Loucy (cell line): ENCODE measurements around the gene ASIC4.

Experiments
- H2AFZ ChIP-seq: fragments of 200-600 bp; sonication (generic); 2 replicates; pipeline ENCODE4 v1.6.0; 2016; ENCODE audit warnings: antibody characterized with exemption, mild to moderate bottlenecking, low read length, moderate library complexity
- H3F3A ChIP-seq: fragments of 200-600 bp; 2 replicates; pipeline ENCODE4 v1.6.0; 2016; ENCODE audit warnings: antibody characterized with exemption, low read depth, mild to moderate bottlenecking
- H3K27me3 ChIP-seq: fragments of 200-600 bp; sonication (generic); 2 replicates; pipeline ENCODE4 v1.6.1; 2014; ENCODE audit warnings: low read length, mild to moderate bottlenecking; ENCODE audit not compliant: insufficient read depth, poor library complexity, severe bottlenecking
- H3K36me3 ChIP-seq: fragments of 200-600 bp; sonication (generic); 2 replicates; pipeline ENCODE4 v1.6.1; 2016; ENCODE audit warnings: low read length; ENCODE audit not compliant: insufficient read depth
- H3K4me1 ChIP-seq: fragments of 200-600 bp; sonication (generic); 2 replicates; pipeline ENCODE4 v1.5.1; 2014; ENCODE audit warnings: low read length, mild to moderate bottlenecking; ENCODE audit not compliant: insufficient read depth, poor library complexity, severe bottlenecking
- H3K4me2 ChIP-seq: fragments of 200-600 bp; sonication (generic); 2 replicates; pipeline ENCODE4 v1.6.0; 2014; ENCODE audit warnings: antibody characterized with exemption, low read length, low read depth, mild to moderate bottlenecking; ENCODE audit not compliant: poor library complexity, severe bottlenecking
- H3K4me3 ChIP-seq: fragments of 200-600 bp; sonication (generic); 2 replicates; pipeline ENCODE4 v1.5.1; 2014; ENCODE audit warnings: low read length, mild to moderate bottlenecking, mixed read lengths; ENCODE audit not compliant: poor library complexity, severe bottlenecking
- H3K79me2 ChIP-seq: fragments of 200-600 bp; sonication (generic); 2 replicates; pipeline ENCODE4 v1.6.1; 2014; ENCODE audit warnings: low read length; ENCODE audit not compliant: insufficient read depth
- H3K9ac ChIP-seq: fragments of 200-600 bp; sonication (generic); 2 replicates; pipeline ENCODE4 v1.6.0; 2014; ENCODE audit warnings: mild to moderate bottlenecking, low read depth, low read length, moderate library complexity; ENCODE audit not compliant: poor library complexity, severe bottlenecking
- H3K9me2 ChIP-seq: fragments of 200-600 bp; sonication (generic); replicated peaks from 2 replicates; pipeline ENCODE4 v1.6.1; 2016; ENCODE audit warnings: low read depth, low read length, mixed read lengths
- H3K9me3 ChIP-seq: fragments of 200-600 bp; sonication (generic); 2 replicates; pipeline ENCODE4 v1.6.1; 2014; ENCODE audit warnings: mild to moderate bottlenecking, antibody characterized with exemption, low read length, low read depth; ENCODE audit not compliant: insufficient read depth
- H4K20me1 ChIP-seq: fragments of 200-600 bp; sonication (generic); 2 replicates; pipeline ENCODE4 v1.6.0; 2014; ENCODE audit warnings: antibody characterized with exemption, low read length, mild to moderate bottlenecking; ENCODE audit not compliant: insufficient read depth, poor library complexity, severe bottlenecking
- CTCF ChIP-seq: fragments of 200-600 bp; sonication (generic); conservative IDR thresholded peaks from 2 replicates; pipeline ENCODE4 v1.5.1; 2014; ENCODE audit warnings: mild to moderate bottlenecking, antibody characterized with exemption, low read length
- EZH2phosphoT487 ChIP-seq: fragments of 200-600 bp; IDR thresholded peaks from 2 replicates; pipeline ENCODE4 v1.6.1; 2018; ENCODE audit warnings: antibody characterized with exemption, mild to moderate bottlenecking, moderate library complexity, borderline replicate concordance

The ASIC4 gene

GRCh38 chr2:219470429-219470828 lies 43.9 kb upstream of the ASIC4 start:
- Histone ChIP-seq H3F3A (no peaks in the 10 kb centered on the region), H3K9me2 (no peaks in the 10 kb centered on the region), H4K20me1 (no peaks in the 10 kb centered on the region), H3K4me1 (no peaks in the 10 kb centered on the region), H2AFZ (no peak overlapping the region), H3K4me3 (no peak overlapping the region), H3K9me3 (no peaks in the 10 kb centered on the region), H3K4me2 (no peak overlapping the region), H3K79me2 (no peaks in the 10 kb centered on the region), H3K27me3 (no peaks in the 10 kb centered on the region), H3K36me3 (no peaks in the 10 kb centered on the region), H3K9ac (no peak overlapping the region)
- TF ChIP-seq EZH2phosphoT487 (no peak), CTCF (no peak)

GRCh38 chr2:219471476-219472371 lies 42.6 kb upstream of the ASIC4 start:
- Histone ChIP-seq H4K20me1 (no peaks in the 10 kb centered on the region), H3K79me2 (no peaks in the 10 kb centered on the region), H3K9me3 (no peaks in the 10 kb centered on the region), H2AFZ (no peak overlapping the region), H3K27me3 (no peaks in the 10 kb centered on the region), H3K4me3 (no peak overlapping the region), H3F3A (no peaks in the 10 kb centered on the region), H3K9me2 (no peaks in the 10 kb centered on the region), H3K4me1 (no peaks in the 10 kb centered on the region), H3K36me3 (no peaks in the 10 kb centered on the region), H3K4me2 (no peak overlapping the region), H3K9ac (no peak overlapping the region)
- TF ChIP-seq CTCF, result no peak
- TF ChIP-seq EZH2phosphoT487, result no peak

GRCh38 chr2:219472629-219473187 lies 41.6 kb upstream of the ASIC4 start:
- no peaks in the 10 kb centered on the region for H3K27me3 ChIP-seq
- no peaks in the 10 kb centered on the region for H3K9me3 ChIP-seq
- H3K4me2 ChIP-seq, result no peak overlapping the region
- H3K36me3 ChIP-seq, result no peaks in the 10 kb centered on the region
- no peak overlapping the region for H3K4me3 ChIP-seq
- no peaks in the 10 kb centered on the region for H4K20me1 ChIP-seq
- no peak overlapping the region for H2AFZ ChIP-seq
- no peaks in the 10 kb centered on the region for H3K9me2 ChIP-seq
- H3K4me1 ChIP-seq, result no peaks in the 10 kb centered on the region
- H3K9ac ChIP-seq, result no peak overlapping the region
- H3K79me2 ChIP-seq, result no peaks in the 10 kb centered on the region
- no peak for TF ChIP-seq CTCF
- TF ChIP-seq EZH2phosphoT487, result no peak
- H3F3A ChIP-seq, result no peaks in the 10 kb centered on the region
